Measurements from ENCODE around the gene DLG2. TPM values are rescaled to one million over a fixed set of nuclear protein-coding genes. Genes with fewer than 3 reads are reported as not detected.

Gene DLG2
- total and polyA plus RNA-seq, 2 of the 4 experiments (the other 2 are of a cell fraction): 0.31 to 0.36 TPM

DNA sequence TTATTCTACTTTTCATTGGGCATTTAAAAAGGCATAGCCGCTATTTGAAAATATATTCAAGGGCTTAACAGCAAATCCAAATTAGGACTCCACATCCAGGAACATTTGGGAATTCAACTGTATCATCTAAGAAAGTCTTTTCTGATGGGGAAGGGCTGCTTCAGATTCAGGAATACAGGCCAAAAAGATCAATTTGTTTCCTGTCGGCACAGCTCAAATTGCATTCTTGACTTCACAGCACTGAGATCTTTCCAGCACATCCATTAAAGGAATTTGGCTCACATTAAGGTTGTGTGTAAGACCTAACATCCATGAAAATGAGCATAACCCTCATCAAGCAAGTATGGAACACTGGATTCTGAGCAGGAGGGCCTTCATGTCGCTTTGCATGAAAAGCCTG is 1171.5 kb downstream of the DLG2 start:
- no peaks in the 10 kb centered on the region for H4K20me1 ChIP-seq (ENCODE audit: insufficient read depth, low read length)
- no peak overlapping the region for H3K14ac ChIP-seq (replicated peaks; ENCODE audit: low read depth, low read length)
- dilution Hi-C loops (cut with HindIII; ENCODE audit: low sequenced_read_pairs, unreplicated experiment) (no loop called here), in situ Hi-C loops (cut with MboI; ENCODE audit: low sequenced_read_pairs) (no loop called here), intact Hi-C loops (cut with micrococcal nuclease) (loop anchor here (10.0 kb wide), 1 partner anchor 61 kb away; no protein-coding TSS in a partner anchor)
- H2AFZ ChIP-seq (replicated peaks; ENCODE audit: low read length, poor library complexity): no peak overlapping the region
- H3K4me1 ChIP-seq (ENCODE audit: control insufficient read depth, insufficient read depth, low read length): no peaks in the 10 kb centered on the region
- H3K4ac ChIP-seq (ENCODE audit: low read depth, low read length): no peak overlapping the region
- no peak overlapping the region for H4K5ac ChIP-seq (ENCODE audit: low read depth, low read length)
- H3K9me1 ChIP-seq (ENCODE audit: insufficient read depth, low read length): no peaks in the 10 kb centered on the region
- ChIA-PET CTCF (no interaction called here), POLR2A (ENCODE audit: unreplicated experiment) (no interaction called here)
- no TSS peak for BruUV-seq (replicated peaks)
- no peaks in the 10 kb centered on the region for H3K27me3 ChIP-seq (ENCODE audit: control insufficient read depth, insufficient read depth, low read length)
- H3K9me3 ChIP-seq (ENCODE audit: control insufficient read depth, insufficient read depth, low read length): no peaks in the 10 kb centered on the region
- H3K4me3 ChIP-seq (ENCODE audit: insufficient read depth, low read depth, low read length): no peak overlapping the region
- H2AK9ac ChIP-seq (replicated peaks; ENCODE audit: low read depth, low read length, poor library complexity): no peak overlapping the region
- H2BK20ac ChIP-seq (ENCODE audit: low read depth, low read length): no peak overlapping the region
- H4K91ac ChIP-seq (ENCODE audit: insufficient read depth, low read depth, low read length): no peak overlapping the region
- H3K79me1 ChIP-seq (ENCODE audit: low read depth in 1 of 2, low read length in 2 of 2): no peaks in the 10 kb centered on the region
- no peak overlapping the region for H2BK120ac ChIP-seq (ENCODE audit: low read depth, low read length)
- H3K56ac ChIP-seq (ENCODE audit: extremely low read depth, insufficient read depth, low read length): no peak overlapping the region
- H3K36me3 ChIP-seq (ENCODE audit: control insufficient read depth, insufficient read depth, low read length): no peaks in the 10 kb centered on the region
- no peak overlapping the region for H2BK5ac ChIP-seq (ENCODE audit: low read depth, low read length, poor library complexity, severe bottlenecking)
- TF ChIP-seq NFE2L2 (IDR thresholded peaks at IDR 0.05; ENCODE audit: low read depth, low read length): no peak
- TF ChIP-seq, protein P1, sequence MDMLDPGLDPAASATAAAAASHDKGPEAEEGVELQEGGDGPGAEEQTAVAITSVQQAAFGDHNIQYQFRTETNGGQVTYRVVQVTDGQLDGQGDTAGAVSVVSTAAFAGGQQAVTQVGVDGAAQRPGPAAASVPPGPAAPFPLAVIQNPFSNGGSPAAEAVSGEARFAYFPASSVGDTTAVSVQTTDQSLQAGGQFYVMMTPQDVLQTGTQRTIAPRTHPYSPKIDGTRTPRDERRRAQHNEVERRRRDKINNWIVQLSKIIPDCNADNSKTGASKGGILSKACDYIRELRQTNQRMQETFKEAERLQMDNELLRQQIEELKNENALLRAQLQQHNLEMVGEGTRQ (IDR thresholded peaks at IDR 0.05; ENCODE audit: low read depth, low read length): no peak
- TF ChIP-seq POLR2A (IDR thresholded peaks at IDR 0.05; ENCODE audit: low read depth, low read length): no peak
- TF ChIP-seq FOS (IDR thresholded peaks at IDR 0.05; ENCODE audit: low read depth, low read length): no peak
- TF ChIP-seq MXI1 (IDR thresholded peaks at IDR 0.05; ENCODE audit: borderline replicate concordance, low read depth, low read length): no peak
- TF ChIP-seq CHD1 (IDR thresholded peaks at IDR 0.05; ENCODE audit: low read depth, low read length): no peak
- TF ChIP-seq, protein P2, sequence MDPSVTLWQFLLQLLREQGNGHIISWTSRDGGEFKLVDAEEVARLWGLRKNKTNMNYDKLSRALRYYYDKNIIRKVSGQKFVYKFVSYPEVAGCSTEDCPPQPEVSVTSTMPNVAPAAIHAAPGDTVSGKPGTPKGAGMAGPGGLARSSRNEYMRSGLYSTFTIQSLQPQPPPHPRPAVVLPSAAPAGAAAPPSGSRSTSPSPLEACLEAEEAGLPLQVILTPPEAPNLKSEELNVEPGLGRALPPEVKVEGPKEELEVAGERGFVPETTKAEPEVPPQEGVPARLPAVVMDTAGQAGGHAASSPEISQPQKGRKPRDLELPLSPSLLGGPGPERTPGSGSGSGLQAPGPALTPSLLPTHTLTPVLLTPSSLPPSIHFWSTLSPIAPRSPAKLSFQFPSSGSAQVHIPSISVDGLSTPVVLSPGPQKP (IDR thresholded peaks at IDR 0.05; ENCODE audit: borderline replicate concordance, low read depth, low read length): no peak
- TF ChIP-seq SMC3 (IDR thresholded peaks at IDR 0.05; ENCODE audit: low read depth, low read length): no peak
- TF ChIP-seq BHLHE40 (IDR thresholded peaks at IDR 0.05; ENCODE audit: low read depth, low read length): no peak
- no peak for TF ChIP-seq CEBPB (IDR thresholded peaks at IDR 0.05; ENCODE audit: low read depth, low read length)
- TF ChIP-seq, protein P3, sequence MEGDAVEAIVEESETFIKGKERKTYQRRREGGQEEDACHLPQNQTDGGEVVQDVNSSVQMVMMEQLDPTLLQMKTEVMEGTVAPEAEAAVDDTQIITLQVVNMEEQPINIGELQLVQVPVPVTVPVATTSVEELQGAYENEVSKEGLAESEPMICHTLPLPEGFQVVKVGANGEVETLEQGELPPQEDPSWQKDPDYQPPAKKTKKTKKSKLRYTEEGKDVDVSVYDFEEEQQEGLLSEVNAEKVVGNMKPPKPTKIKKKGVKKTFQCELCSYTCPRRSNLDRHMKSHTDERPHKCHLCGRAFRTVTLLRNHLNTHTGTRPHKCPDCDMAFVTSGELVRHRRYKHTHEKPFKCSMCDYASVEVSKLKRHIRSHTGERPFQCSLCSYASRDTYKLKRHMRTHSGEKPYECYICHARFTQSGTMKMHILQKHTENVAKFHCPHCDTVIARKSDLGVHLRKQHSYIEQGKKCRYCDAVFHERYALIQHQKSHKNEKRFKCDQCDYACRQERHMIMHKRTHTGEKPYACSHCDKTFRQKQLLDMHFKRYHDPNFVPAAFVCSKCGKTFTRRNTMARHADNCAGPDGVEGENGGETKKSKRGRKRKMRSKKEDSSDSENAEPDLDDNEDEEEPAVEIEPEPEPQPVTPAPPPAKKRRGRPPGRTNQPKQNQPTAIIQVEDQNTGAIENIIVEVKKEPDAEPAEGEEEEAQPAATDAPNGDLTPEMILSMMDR (conservative IDR thresholded peaks at IDR 0.05; ENCODE audit: low read depth, low read length): no peak
- no peak overlapping the region for H3K9ac ChIP-seq (ENCODE audit: low read depth, low read length)
- no peak overlapping the region for H3K4me2 ChIP-seq (ENCODE audit: low read depth, low read length)
- H2AK5ac ChIP-seq (ENCODE audit: low read depth, low read length): no peak overlapping the region
- no peak overlapping the region for H2BK15ac ChIP-seq (ENCODE audit: low read depth, low read length)
- no peak overlapping the region for H3K18ac ChIP-seq (ENCODE audit: low read depth, low read length)
- no peak overlapping the region for H3K27ac ChIP-seq (ENCODE audit: insufficient read depth, low read length)
- DNase-seq (no peak), ATAC-seq (ENCODE audit: low read depth) (no peak)
- no CpG with 5 or more reads among the region's 3 CpGs for WGBS, 2 experiments (ENCODE audit: extremely low coverage in 2 of 2, insufficient read length in 1 of 2)
- no peak overlapping the region for H3K23ac ChIP-seq (ENCODE audit: low read depth, low read length)
- no peak overlapping the region for H4K8ac ChIP-seq (ENCODE audit: low read depth in 2 of 2, low read length in 2 of 2)

Measured in IMR-90 (cell line).